OCI-LY7 (cell line): Measurements from ENCODE around the gene INAVA. TPM values are rescaled to one million over a fixed set of nuclear protein-coding genes. Genes with fewer than 3 reads are reported as not detected.
"Not testable (repeated sequence)": the region's sequence is repeated elsewhere in the genome, so short reads cannot be mapped to it uniquely, and the experiment has no call there.

Experiments
- BruUV-seq: library from RNA; stranded (reverse); fragments of 400-500 nt; replicated peaks from 2 replicates; lab custom pipeline; 2021; lab: Mats Ljungman, UMichigan
- CTCF ChIA-PET: fragments of 300-600 bp; sonication (Branson Sonifier 250); formaldehyde crosslinking; loops from one replicate; lab custom pipeline; 2022; ENCODE audit warnings: antibody characterized with exemption; ENCODE audit not compliant: unreplicated experiment; lab: Charles Lee
- POLR2A ChIA-PET: fragments of 300-600 bp; sonication (Branson Sonifier 250); formaldehyde crosslinking; loops from one replicate; lab custom pipeline; 2022; ENCODE audit warnings: antibody characterized with exemption; lab: Charles Lee
- DNase-seq: peaks from one replicate; pipeline ENCODE4 v3.0.0-alpha.2; 2015; ENCODE audit warnings: low spot score
- H2AFZ ChIP-seq: fragments of 200-600 bp; sonication (generic), shearing (Covaris generic); 2 replicates; pipeline ENCODE4 v1.6.1; 2014; ENCODE audit warnings: mild to moderate bottlenecking, antibody characterized with exemption, low read length, moderate library complexity
- H3K27ac ChIP-seq: fragments of 200-600 bp; sonication (generic); 2 replicates; pipeline ENCODE4 v1.5.1; 2014; ENCODE audit warnings: mixed run types, low read depth, mild to moderate bottlenecking, moderate library complexity, low read length, inconsistent platforms; ENCODE audit not compliant: poor library complexity, severe bottlenecking
- H3K36me3 ChIP-seq: fragments of 200-600 bp; sonication (generic); 2 replicates; pipeline ENCODE4 v1.6.1; 2014; ENCODE audit warnings: mild to moderate bottlenecking, antibody characterized with exemption, low read length, moderate library complexity, mixed read lengths; ENCODE audit not compliant: insufficient read depth
- H3K4me1 ChIP-seq: fragments of 200-600 bp; sonication (generic); 2 replicates; pipeline ENCODE4 v1.5.1; 2014; ENCODE audit warnings: mild to moderate bottlenecking, low read length; ENCODE audit not compliant: insufficient read depth, poor library complexity, severe bottlenecking
- H3K4me2 ChIP-seq: fragments of 200-600 bp; sonication (generic); 2 replicates; pipeline ENCODE4 v1.6.1; 2014; ENCODE audit warnings: mild to moderate bottlenecking, low read length
- H3K4me3 ChIP-seq: fragments of 200-600 bp; sonication (generic); 2 replicates; pipeline ENCODE4 v1.5.1; 2014; ENCODE audit warnings: mild to moderate bottlenecking, low read depth, low read length; ENCODE audit not compliant: poor library complexity, severe bottlenecking
- H3K79me2 ChIP-seq: fragments of 200-600 bp; sonication (generic); 2 replicates; pipeline ENCODE4 v1.6.1; 2016; ENCODE audit warnings: low read depth, mild to moderate bottlenecking, low read length, moderate library complexity, mixed read lengths; ENCODE audit not compliant: insufficient read depth
- H3K9me2 ChIP-seq: fragments of 200-600 bp; sonication (generic); 2 replicates; pipeline ENCODE4 v1.6.1; 2016; ENCODE audit warnings: mild to moderate bottlenecking, low read length, mixed read lengths; ENCODE audit not compliant: insufficient read depth
- H3K9me3 ChIP-seq: fragments of 200-600 bp; sonication (generic); 2 replicates; pipeline ENCODE4 v1.6.1; 2014; ENCODE audit warnings: mild to moderate bottlenecking, mixed run types, low read length, mixed read lengths
- H4K20me1 ChIP-seq: fragments of 200-600 bp; sonication (generic); 2 replicates; pipeline ENCODE4 v1.6.1; 2014; ENCODE audit warnings: mild to moderate bottlenecking, antibody characterized with exemption, low read length, moderate library complexity, mixed read lengths; ENCODE audit not compliant: insufficient read depth
- CTCF ChIP-seq: fragments of 200-600 bp; sonication (generic); conservative IDR thresholded peaks from 2 replicates; pipeline ENCODE4 v1.5.1; 2014; ENCODE audit warnings: mild to moderate bottlenecking, antibody characterized with exemption, low read length, moderate library complexity, mixed read lengths
- EZH2phosphoT487 ChIP-seq: fragments of 200-600 bp; sonication (generic); IDR thresholded peaks from 2 replicates; pipeline ENCODE4 v1.6.1; 2018; ENCODE audit warnings: low read depth, borderline replicate concordance, mild to moderate bottlenecking, mixed run types, antibody characterized with exemption, low read length, moderate library complexity, mixed read lengths
- intact Hi-C: fragments of 100-400 bp; cut with micrococcal nuclease; formaldehyde crosslinking; loops from one replicate; pipeline ENCODE4 v1.10.0; 2022; ENCODE audit not compliant: unreplicated experiment
- total RNA-seq, 2 experiments: library from RNA; depleted of rRNA in 1 of 2; stranded (reverse); fragments of >200 nt in 1 of 2; shearing (Covaris generic) in 1 of 2; gene quantifications; 2 replicates each; pipeline ENCODE4 v1.2.3, GENCODE V29; 2014 to 2022

The INAVA gene
- total RNA-seq, 2 experiments from 2014 or later, result not detected

- no peak overlapping the region for H3K4me2 ChIP-seq
- no peaks in the 10 kb centered on the region for H4K20me1 ChIP-seq
- H3K9me3 ChIP-seq, result no peaks in the 10 kb centered on the region
- intact Hi-C loops, result no loop called here
- POLR2A ChIA-PET, result no interaction called here
- no peak overlapping the region for H3K27ac ChIP-seq
- CTCF ChIA-PET, result no interaction called here
- H3K79me2 ChIP-seq, result no peaks in the 10 kb centered on the region
- DNase-seq, result no peak
- no peak overlapping the region for H3K4me3 ChIP-seq
- no peaks in the 10 kb centered on the region for H3K9me2 ChIP-seq
- BruUV-seq, result no TSS peak
- no peaks in the 10 kb centered on the region for H3K36me3 ChIP-seq
- no peak for TF ChIP-seq EZH2phosphoT487
- TF ChIP-seq CTCF, result no peak
- H2AFZ ChIP-seq, result no peak overlapping the region
- H3K4me1 ChIP-seq, result peaks cover 19% of the 10 kb centered on the region
Observed at GRCh38 chr1:200959411-200959921, 64.8 kb downstream of the INAVA start.

- ChIA-PET POLR2A (interaction anchor here (1.1 kb wide), 1 partner anchor 66 kb away, joined by 4 read pairs; no protein-coding TSS in a partner anchor), CTCF (interaction anchor here (0.5 to 1.4 kb wide), 2 partner anchors 11 to 1228 kb away, joined by 4 read pairs; no protein-coding TSS in a partner anchor)
- Histone ChIP-seq H4K20me1 (no peaks in the 10 kb centered on the region), H3K36me3 (no peaks in the 10 kb centered on the region), H3K9me3 (no peaks in the 10 kb centered on the region), H3K4me2 (peak overlapping the region; percentile 61), H3K4me1 (peaks cover 19% of the 10 kb centered on the region), H3K27ac (no peak overlapping the region), H3K9me2 (no peaks in the 10 kb centered on the region), H2AFZ (peak overlapping the region; percentile 8; the same call in 1 of the 2 replicates), H3K79me2 (no peaks in the 10 kb centered on the region), H3K4me3 (peak overlapping the region; percentile 22)
- no TSS peak for BruUV-seq
- intact Hi-C loops, result no loop called here
- TF ChIP-seq CTCF (no peak), EZH2phosphoT487 (no peak)
- no peak for DNase-seq
Observed at GRCh38 chr1:200960236-200960947, 65.7 kb downstream of the INAVA start.

- H3K4me1 ChIP-seq, result peaks cover 19% of the 10 kb centered on the region
- no peaks in the 10 kb centered on the region for H4K20me1 ChIP-seq
- no peaks in the 10 kb centered on the region for H3K9me2 ChIP-seq
- no peak overlapping the region for H3K27ac ChIP-seq
- TF ChIP-seq CTCF, result no peak
- TF ChIP-seq EZH2phosphoT487, result no peak
- no peaks in the 10 kb centered on the region for H3K79me2 ChIP-seq
- H3K4me3 ChIP-seq, result peak overlapping the region; percentile 22
- H2AFZ ChIP-seq, result peak overlapping the region; percentile 8; the same call in 1 of the 2 replicates
- H3K36me3 ChIP-seq, result no peaks in the 10 kb centered on the region
- intact Hi-C loops, result no loop called here
- BruUV-seq, result no TSS peak
- peak overlapping the region; percentile 61 for H3K4me2 ChIP-seq
- POLR2A ChIA-PET, result interaction anchor here (1.1 kb wide), 1 partner anchor 65 kb away, joined by 4 read pairs; no protein-coding TSS in a partner anchor
- CTCF ChIA-PET, result interaction anchor here (0.5 to 1.4 kb wide), 2 partner anchors 10 to 1228 kb away, joined by 4 read pairs; no protein-coding TSS in a partner anchor
- no peaks in the 10 kb centered on the region for H3K9me3 ChIP-seq
- DNase-seq, result peak; percentile 25
Observed at GRCh38 chr1:200960948-200961340, 66.2 kb downstream of the INAVA start.

- H4K20me1 ChIP-seq, H3K79me2 ChIP-seq, BruUV-seq, intact Hi-C loops, H3K9me2 ChIP-seq, H3K36me3 ChIP-seq, POLR2A ChIA-PET, H3K9me3 ChIP-seq, H2AFZ ChIP-seq, H3K4me2 ChIP-seq, H3K4me3 ChIP-seq, DNase-seq, H3K27ac ChIP-seq, CTCF ChIA-PET: not testable (repeated sequence)
- peaks cover 19% of the 10 kb centered on the region for H3K4me1 ChIP-seq
Observed at GRCh38 chr1:200962151-200962550, 67.5 kb downstream of the INAVA start.
